Testis (tissue), 3 donors: ENCODE measurements around the gene CRIP2. TPM values are rescaled to one million over a fixed set of nuclear protein-coding genes. Genes with fewer than 3 reads are reported as not detected.

Experiments
- DNase-seq: peaks from one replicate; pipeline ENCODE4 v3.0.0-alpha.2; 2019
- H3K27ac ChIP-seq, 2 donors: fragments of 200-600 bp; sonication (generic); one replicate each; pipeline ENCODE4 v1.5.1; 2019
- H3K27me3 ChIP-seq: fragments of 200-600 bp; sonication (generic); one replicate; pipeline ENCODE4 v1.5.1; 2019
- H3K36me3 ChIP-seq: fragments of 200-600 bp; sonication (generic); one replicate; pipeline ENCODE4 v1.5.1; 2017; ENCODE audit warnings: low read depth; ENCODE audit errors: missing control alignments
- H3K4me1 ChIP-seq: fragments of 200-600 bp; sonication (generic); one replicate; pipeline ENCODE4 v1.5.1; 2019
- H3K4me3 ChIP-seq, 2 donors: fragments of 200-600 bp; sonication (generic); one replicate each; pipeline ENCODE4 v1.5.1; 2017 to 2019
- H3K9me3 ChIP-seq: fragments of 200-600 bp; sonication (generic); one replicate; pipeline ENCODE4 v1.5.1; 2017
- CTCF ChIP-seq, 3 experiments: fragments of 450-650 bp in 2 of 3; fragments of 200-600 bp in 1 of 3; sonication (generic) in 1 of 3; IDR thresholded peaks; one replicate each; pipeline ENCODE4 v1.5.1; 2016 to 2019; ENCODE audit warnings: antibody characterized with exemption in 3 of 3, mild to moderate bottlenecking in 2 of 3, moderate library complexity in 1 of 3
- POLR2A ChIP-seq: fragments of 450-650 bp; IDR thresholded peaks from one replicate; pipeline ENCODE4 v1.6.1; 2017; ENCODE audit warnings: antibody characterized with exemption, mild to moderate bottlenecking, moderate library complexity
- WGBS, 2 donors: methylation state at CpG; one replicate each; pipeline ENCODE4 v1.1.5; 2018; 5-methylcytosine and 5-hydroxymethylcytosine counted together
- intact Hi-C: fragments of 100-400 bp; cut with DNase I; formaldehyde crosslinking; loops from one replicate; pipeline ENCODE4 v1.15.1; 2023; ENCODE audit warnings: low total_unique reads
- polyA plus RNA-seq: library from polyadenylated mRNA; stranded (reverse); fragments of 350-450 nt; fragmentation: Illumina TruSeq; extraction: RNeasy Lipid Tissue Mini Kit (QIAGEN cat#74804); gene quantifications from one replicate; pipeline ENCODE4 v1.2.3, GENCODE V29; 2014; ENCODE audit warnings: low read depth, low replicate concordance; ENCODE audit not compliant: insufficient read depth
- total RNA-seq, 2 donors: library from RNA; depleted of rRNA; stranded (reverse); fragments of >200 nt; gene quantifications; one replicate each; pipeline ENCODE4 v1.2.3, GENCODE V29; 2016

The CRIP2 gene
- total and polyA plus RNA-seq, 3 donors from 2014 or later, result 114 to 159 (median 121) TPM

- no peaks in the 10 kb centered on the region for H3K36me3 ChIP-seq
- intact Hi-C loops, result no loop called here
- H3K9me3 ChIP-seq, result no peaks in the 10 kb centered on the region
- H3K4me3 ChIP-seq, result no peak overlapping the region
- no peak for DNase-seq
- H3K27ac ChIP-seq, result no peak overlapping the region
- 94 to 95% methylated on average over 24 to 33 of the region's 33 CpGs for WGBS, 2 donors
- H3K4me1 ChIP-seq, result peaks cover 8% of the 10 kb centered on the region
- H3K27me3 ChIP-seq, result no peaks in the 10 kb centered on the region
- no peak for TF ChIP-seq CTCF (IDR thresholded peaks at IDR 0.05)
- no peak for TF ChIP-seq POLR2A
These were observed 10.1 kb upstream of the CRIP2 start for GRCh38 chr14:105464501-105464900.

- Histone ChIP-seq H3K27ac (no peak overlapping the region), H3K9me3 (no peaks in the 10 kb centered on the region), H3K27me3 (no peaks in the 10 kb centered on the region), H3K4me1 (peaks cover 8% of the 10 kb centered on the region), H3K36me3 (no peaks in the 10 kb centered on the region), H3K4me3 (no peak overlapping the region)
- TF ChIP-seq CTCF (IDR thresholded peaks at IDR 0.05) (no peak), POLR2A (no peak)
- intact Hi-C loops, result no loop called here
- DNase-seq, result no peak
- WGBS, 2 donors, result 81 to 83% methylated on average over 11 to 20 of the region's 20 CpGs
These were observed 9.2 kb upstream of the CRIP2 start for GRCh38 chr14:105465209-105466031.

- no peaks in the 10 kb centered on the region for H3K36me3 ChIP-seq
- WGBS, 2 donors, result 92% methylated on average over 31 to 52 of the region's 53 CpGs
- H3K27ac ChIP-seq, result no peak overlapping the region
- no peaks in the 10 kb centered on the region for H3K9me3 ChIP-seq
- no peak for TF ChIP-seq POLR2A
- no peaks in the 10 kb centered on the region for H3K27me3 ChIP-seq
- intact Hi-C loops, result no loop called here
- peaks cover 17% of the 10 kb centered on the region for H3K4me1 ChIP-seq
- no peak overlapping the region for H3K4me3 ChIP-seq
- no peak for DNase-seq
These were observed 7.9 kb upstream of the CRIP2 start for GRCh38 chr14:105466531-105467248.

GRCh38 chr14:105467249-105467941 lies 7.2 kb upstream of the CRIP2 start:
- intact Hi-C loops, result no loop called here
- Histone ChIP-seq H3K27ac (no peak overlapping the region), H3K4me1 (peaks cover 20% of the 10 kb centered on the region), H3K27me3 (no peaks in the 10 kb centered on the region), H3K4me3 (no peak overlapping the region), H3K36me3 (no peaks in the 10 kb centered on the region), H3K9me3 (no peaks in the 10 kb centered on the region)
- TF ChIP-seq POLR2A (no peak), CTCF (IDR thresholded peaks at IDR 0.05) (no peak)
- WGBS, 2 donors, result 90 to 92% methylated on average over 13 to 20 of the region's 20 CpGs
- no peak for DNase-seq

GRCh38 chr14:105467942-105468471 lies 6.6 kb upstream of the CRIP2 start:
- H3K9me3 ChIP-seq, result no peaks in the 10 kb centered on the region
- H3K36me3 ChIP-seq, result no peaks in the 10 kb centered on the region
- H3K27ac ChIP-seq, result no peak overlapping the region
- H3K4me3 ChIP-seq, result no peak overlapping the region
- intact Hi-C loops, result no loop called here
- 82 to 88% methylated on average over 9 to 22 of the region's 22 CpGs for WGBS, 2 donors
- no peak for DNase-seq
- TF ChIP-seq POLR2A (no peak), CTCF (IDR thresholded peaks at IDR 0.05) (no peak)
- no peaks in the 10 kb centered on the region for H3K27me3 ChIP-seq
- peaks cover 20% of the 10 kb centered on the region for H3K4me1 ChIP-seq
